Activated B cell treated with CpG ODN at 0.5 μM for 24 hours (primary cell): ENCODE measurements around the gene FOXK1. TPM values are rescaled to one million over a fixed set of nuclear protein-coding genes. Genes with fewer than 3 reads are reported as not detected.

Source experiments
- ATAC-seq: fragments of 200-7000 bp; cut with Tn5 transposase; one replicate; pipeline ENCODE4 v1.10.0; 2021; ENCODE audit warnings: low read depth, mild to moderate bottlenecking, moderate library complexity
- CTCF ChIA-PET: fragments of 350-600 bp; sonication (Branson Sonifier 250); formaldehyde crosslinking; loops from one replicate; lab custom pipeline; 2021; ENCODE audit warnings: antibody characterized with exemption; lab: Charles Lee
- POLR2A ChIA-PET: fragments of 350-600 bp; sonication (Branson Sonifier 250); formaldehyde crosslinking; loops from one replicate; lab custom pipeline; 2021; ENCODE audit warnings: antibody characterized with exemption; lab: Charles Lee
- DNase-seq: peaks from one replicate; pipeline ENCODE4 v3.0.0; 2022
- H3K27ac Mint-ChIP-seq: one replicate; pipeline ENCODE4 v1.8.0; 2020; ENCODE audit warnings: mixed read lengths
- H3K27me3 Mint-ChIP-seq: one replicate; pipeline ENCODE4 v1.8.0; 2021; ENCODE audit warnings: mixed read lengths
- H3K36me3 Mint-ChIP-seq: one replicate; pipeline ENCODE4 v1.8.0; 2021; ENCODE audit warnings: low read depth, mixed read lengths
- H3K4me1 Mint-ChIP-seq: one replicate; pipeline ENCODE4 v1.8.0; 2021; ENCODE audit warnings: mixed read lengths
- H3K4me3 Mint-ChIP-seq: one replicate; pipeline ENCODE4 v1.8.0; 2020; ENCODE audit warnings: mild to moderate bottlenecking, mixed read lengths
- H3K9me3 Mint-ChIP-seq: one replicate; pipeline ENCODE4 v1.8.0; 2020; ENCODE audit warnings: mixed read lengths
- intact Hi-C: fragments of 100-400 bp; cut with micrococcal nuclease; formaldehyde crosslinking; loops from one replicate; pipeline ENCODE4 v1.15.1; 2024
- total RNA-seq: library from RNA; stranded (reverse); gene quantifications from 2 replicates; pipeline ENCODE4 v1.2.3, GENCODE V29; 2022
- TF ChIP-seq, protein P1 (sequence below): fragments of 200-600 bp; IDR thresholded peaks from one replicate; pipeline ENCODE4 v1.8.0; 2022; ENCODE audit warnings: antibody characterized with exemption, mild to moderate bottlenecking

FOXK1 gene
- total RNA-seq, 1 donor from 2014 or later: 42.7 TPM

DNA sequence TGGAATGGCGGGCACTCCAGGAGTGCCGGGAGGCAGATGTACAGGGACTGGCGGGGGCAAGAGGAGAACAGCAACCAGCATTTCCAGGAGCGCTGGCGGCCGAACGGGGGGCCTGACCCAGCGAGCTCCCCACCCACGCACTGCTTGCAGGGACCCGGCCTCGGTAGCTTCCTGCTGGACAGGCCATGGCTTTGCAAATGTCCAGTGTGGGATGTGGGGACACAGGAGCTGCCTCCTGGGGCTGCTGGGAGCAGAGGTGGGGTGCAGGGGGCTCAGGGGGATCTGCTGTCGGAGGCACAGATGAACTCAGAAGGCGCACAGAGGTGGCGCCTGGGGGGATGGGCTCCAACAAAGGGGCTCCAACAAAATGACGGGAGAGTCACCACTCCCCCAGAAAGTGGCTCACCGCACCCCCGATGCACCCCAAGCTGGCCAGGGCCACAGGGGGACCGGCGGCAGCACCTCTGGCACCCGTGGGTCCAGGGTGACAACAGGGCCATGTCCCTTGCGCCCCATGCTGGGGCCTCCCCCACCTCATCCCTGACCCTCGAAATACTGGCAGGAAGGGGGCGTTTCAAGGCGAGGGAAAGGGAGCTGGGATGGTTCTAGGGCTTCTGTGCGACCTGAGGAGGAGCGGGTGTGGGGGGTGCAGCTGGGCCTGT is 134.5 kb downstream of the FOXK1 start:
- H3K9me3 Mint-ChIP-seq: no peaks in the 10 kb centered on the region
- no peaks in the 10 kb centered on the region for H3K36me3 Mint-ChIP-seq
- no peak for DNase-seq
- TF ChIP-seq, protein P1, sequence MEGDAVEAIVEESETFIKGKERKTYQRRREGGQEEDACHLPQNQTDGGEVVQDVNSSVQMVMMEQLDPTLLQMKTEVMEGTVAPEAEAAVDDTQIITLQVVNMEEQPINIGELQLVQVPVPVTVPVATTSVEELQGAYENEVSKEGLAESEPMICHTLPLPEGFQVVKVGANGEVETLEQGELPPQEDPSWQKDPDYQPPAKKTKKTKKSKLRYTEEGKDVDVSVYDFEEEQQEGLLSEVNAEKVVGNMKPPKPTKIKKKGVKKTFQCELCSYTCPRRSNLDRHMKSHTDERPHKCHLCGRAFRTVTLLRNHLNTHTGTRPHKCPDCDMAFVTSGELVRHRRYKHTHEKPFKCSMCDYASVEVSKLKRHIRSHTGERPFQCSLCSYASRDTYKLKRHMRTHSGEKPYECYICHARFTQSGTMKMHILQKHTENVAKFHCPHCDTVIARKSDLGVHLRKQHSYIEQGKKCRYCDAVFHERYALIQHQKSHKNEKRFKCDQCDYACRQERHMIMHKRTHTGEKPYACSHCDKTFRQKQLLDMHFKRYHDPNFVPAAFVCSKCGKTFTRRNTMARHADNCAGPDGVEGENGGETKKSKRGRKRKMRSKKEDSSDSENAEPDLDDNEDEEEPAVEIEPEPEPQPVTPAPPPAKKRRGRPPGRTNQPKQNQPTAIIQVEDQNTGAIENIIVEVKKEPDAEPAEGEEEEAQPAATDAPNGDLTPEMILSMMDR: no peak
- CTCF ChIA-PET: no interaction called here
- POLR2A ChIA-PET: no interaction called here
- H3K27me3 Mint-ChIP-seq: peaks cover 24% of the 10 kb centered on the region
- no peaks in the 10 kb centered on the region for H3K4me1 Mint-ChIP-seq
- H3K4me3 Mint-ChIP-seq: no peak overlapping the region
- H3K27ac Mint-ChIP-seq: no peak overlapping the region
- intact Hi-C loops: no loop called here
- no peak for ATAC-seq

GRCh38 chr7:4817178-4817901 is 135.2 kb downstream of the FOXK1 start:
- CTCF ChIA-PET: no interaction called here
- H3K4me1 Mint-ChIP-seq: no peaks in the 10 kb centered on the region
- TF ChIP-seq, protein P1: no peak
- POLR2A ChIA-PET: no interaction called here
- intact Hi-C loops: no loop called here
- no peak overlapping the region for H3K27ac Mint-ChIP-seq
- no peak overlapping the region for H3K4me3 Mint-ChIP-seq
- H3K27me3 Mint-ChIP-seq: peaks cover 28% of the 10 kb centered on the region
- H3K36me3 Mint-ChIP-seq: no peaks in the 10 kb centered on the region
- ATAC-seq (no peak), DNase-seq (no peak)
- no peaks in the 10 kb centered on the region for H3K9me3 Mint-ChIP-seq

DNA sequence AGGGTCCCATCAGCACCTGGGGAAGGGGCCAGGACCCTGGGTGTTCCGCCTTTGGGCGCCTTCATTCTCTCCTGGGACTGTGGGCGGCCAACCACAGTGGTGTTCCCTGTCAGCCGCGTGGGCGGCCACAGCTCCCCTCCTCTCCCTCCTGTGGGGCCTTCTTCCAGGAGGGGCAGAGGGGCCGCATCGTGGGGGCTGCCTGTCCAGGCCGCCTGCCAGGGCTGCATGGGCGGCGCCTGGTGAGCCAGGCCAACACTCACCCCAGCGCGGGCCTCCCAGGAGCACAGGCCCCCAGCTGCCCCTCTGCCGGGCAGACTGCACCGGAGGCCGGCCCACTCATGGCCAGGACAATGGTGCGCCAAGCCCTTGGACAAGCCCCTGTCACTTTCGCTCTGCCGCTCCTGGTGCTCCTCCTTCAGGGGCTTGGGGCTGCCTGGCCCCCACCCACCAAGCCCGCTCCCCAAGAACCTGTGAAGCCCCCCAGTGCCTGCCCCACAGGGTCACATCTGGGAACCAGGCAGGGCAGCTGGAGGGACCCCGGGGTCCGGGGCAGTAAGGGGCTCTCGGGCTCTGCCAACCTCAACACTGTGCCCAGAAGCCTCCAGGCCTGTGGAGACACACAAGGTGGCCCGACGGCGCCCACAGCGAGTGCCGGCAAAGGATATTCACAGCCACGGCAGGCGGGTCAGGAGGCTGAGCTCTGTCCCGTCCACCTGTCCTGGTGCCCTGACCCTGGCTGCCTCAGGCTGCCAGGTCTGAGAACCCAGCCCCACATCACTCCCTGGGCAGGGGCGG is 136.1 kb downstream of the FOXK1 start:
- ATAC-seq: no peak
- Mint-ChIP-seq H3K36me3 (no peaks in the 10 kb centered on the region), H3K27ac (no peak overlapping the region), H3K4me1 (no peaks in the 10 kb centered on the region), H3K27me3 (peaks cover 23% of the 10 kb centered on the region), H3K4me3 (no peak overlapping the region), H3K9me3 (no peaks in the 10 kb centered on the region)
- ChIA-PET POLR2A (no interaction called here), CTCF (no interaction called here)
- TF ChIP-seq, protein P1: no peak
- intact Hi-C loops: no loop called here
- no peak for DNase-seq

DNA sequence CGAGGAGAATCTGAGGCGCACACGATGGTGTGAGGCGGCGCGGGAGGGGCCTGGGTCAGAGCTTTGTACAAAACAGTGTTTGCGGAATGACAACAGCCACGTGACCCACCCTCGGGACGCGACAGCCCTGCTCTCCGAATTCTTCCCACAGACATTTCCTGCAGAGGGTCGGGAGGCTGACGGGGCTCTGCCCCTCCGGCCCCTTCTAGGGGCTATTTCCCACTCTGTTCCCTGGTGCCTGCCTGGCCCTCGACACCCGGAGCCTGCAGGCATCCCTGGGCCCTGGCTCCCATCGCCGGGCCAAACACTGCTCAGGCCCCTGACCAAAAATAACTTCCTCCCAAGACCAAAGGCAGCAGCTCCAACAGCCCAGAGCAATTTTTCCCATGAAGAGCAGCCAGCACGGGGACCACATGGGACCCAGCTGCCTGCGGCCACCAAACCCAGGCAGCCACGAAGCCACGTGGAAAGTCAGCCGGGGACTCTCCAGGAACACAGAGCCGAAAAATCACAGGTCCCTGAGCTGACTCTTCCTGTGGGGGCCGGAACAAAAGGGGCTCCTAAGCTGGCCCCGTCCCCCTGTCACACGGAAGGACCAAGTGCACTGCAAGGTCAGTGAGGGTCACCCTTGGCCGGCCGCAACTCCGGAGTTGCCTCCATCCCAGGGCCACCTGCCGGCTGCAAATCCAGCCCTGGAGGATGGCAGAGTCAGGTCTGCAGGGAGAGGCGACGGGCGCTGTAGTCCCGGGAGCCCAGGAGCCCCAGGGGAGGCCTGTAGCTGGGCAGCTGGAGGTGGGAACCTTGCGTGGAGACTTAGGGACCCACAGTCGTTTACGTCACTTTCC is 137.7 kb downstream of the FOXK1 start:
- intact Hi-C loops: no loop called here
- CTCF ChIA-PET: no interaction called here
- peaks cover 8% of the 10 kb centered on the region for H3K27me3 Mint-ChIP-seq
- DNase-seq: no peak
- no peak overlapping the region for H3K4me3 Mint-ChIP-seq
- ATAC-seq: no peak
- H3K36me3 Mint-ChIP-seq: no peaks in the 10 kb centered on the region
- no peak overlapping the region for H3K27ac Mint-ChIP-seq
- TF ChIP-seq, protein P1: no peak
- H3K4me1 Mint-ChIP-seq: no peaks in the 10 kb centered on the region
- POLR2A ChIA-PET: no interaction called here
- no peaks in the 10 kb centered on the region for H3K9me3 Mint-ChIP-seq
